GM23338 (cell line): ENCODE results near the gene PCBP3. TPM values are rescaled to one million over a fixed set of nuclear protein-coding genes. Genes with fewer than 3 reads are reported as not detected.

Source experiments
- ATAC-seq: fragments of 200-7000 bp; cut with Tn5 transposase; 3 replicates; pipeline ENCODE4 v1.9.1; 2020
- DNase-seq: peaks from one replicate; pipeline ENCODE4 v3.0.0-alpha.2; 2015; ENCODE audit warnings: low spot score
- H2AFZ ChIP-seq: fragments of 200-600 bp; sonication (generic); 2 replicates; pipeline ENCODE4 v1.8.0; 2016; ENCODE audit warnings: antibody characterized with exemption, mild to moderate bottlenecking, moderate library complexity
- H3F3A ChIP-seq: fragments of 200-600 bp; sonication (generic); replicated peaks from 2 replicates; pipeline ENCODE4 v1.8.0; 2017; ENCODE audit warnings: antibody characterized with exemption, mixed run types, low read depth
- H3K27ac ChIP-seq: fragments of 200-600 bp; sonication (generic); 2 replicates; pipeline ENCODE4 v1.6.1; 2016; ENCODE audit warnings: low read depth
- H3K27me3 ChIP-seq: fragments of 200-600 bp; sonication (generic); 2 replicates; pipeline ENCODE4 v1.8.0; 2016; ENCODE audit warnings: mild to moderate bottlenecking, mixed run types, moderate library complexity; ENCODE audit not compliant: insufficient read depth
- H3K36me3 ChIP-seq: fragments of 200-600 bp; sonication (generic); 2 replicates; pipeline ENCODE4 v1.8.0; 2016; ENCODE audit warnings: mild to moderate bottlenecking; ENCODE audit not compliant: insufficient read depth
- H3K4me1 ChIP-seq: fragments of 200-600 bp; sonication (generic); 2 replicates; pipeline ENCODE4 v1.8.0; 2016; ENCODE audit warnings: mild to moderate bottlenecking, moderate library complexity; ENCODE audit not compliant: insufficient read depth
- H3K4me2 ChIP-seq: fragments of 200-600 bp; sonication (generic); 2 replicates; pipeline ENCODE4 v1.7.1; 2017; ENCODE audit warnings: mixed run types
- H3K4me3 ChIP-seq: fragments of 200-600 bp; sonication (generic); 2 replicates; pipeline ENCODE4 v1.6.1; 2016; ENCODE audit warnings: mixed run types
- H3K79me2 ChIP-seq: fragments of 200-600 bp; sonication (generic); replicated peaks from 2 replicates; pipeline ENCODE4 v1.8.0; 2017; ENCODE audit warnings: mild to moderate bottlenecking; ENCODE audit not compliant: insufficient read depth
- H3K9me2 ChIP-seq: fragments of 200-600 bp; sonication (generic); 2 replicates; pipeline ENCODE4 v1.8.0; 2017; ENCODE audit not compliant: insufficient read depth
- H4K20me1 ChIP-seq: fragments of 200-600 bp; sonication (generic); replicated peaks from 2 replicates; pipeline ENCODE4 v1.8.0; 2017; ENCODE audit warnings: mild to moderate bottlenecking; ENCODE audit not compliant: insufficient read depth
- H3K27ac Mint-ChIP-seq: 2 replicates; pipeline ENCODE4 v1.8.0; 2020; ENCODE audit warnings: inconsistent platforms, mild to moderate bottlenecking, moderate library complexity, mixed read lengths
- H3K27me3 Mint-ChIP-seq: 3 replicates; pipeline ENCODE4 v1.8.0; 2022; ENCODE audit warnings: low read depth, mild to moderate bottlenecking, moderate library complexity, mixed read lengths, inconsistent platforms; ENCODE audit not compliant: insufficient read depth, poor library complexity
- H3K36me3 Mint-ChIP-seq: 3 replicates; pipeline ENCODE4 v1.8.0; 2021; ENCODE audit warnings: low read depth, mild to moderate bottlenecking, inconsistent platforms, moderate library complexity, mixed read lengths
- H3K4me1 Mint-ChIP-seq: 3 replicates; pipeline ENCODE4 v1.8.0; 2020; ENCODE audit warnings: mild to moderate bottlenecking, inconsistent platforms, mixed read lengths
- H3K4me3 Mint-ChIP-seq: 3 replicates; pipeline ENCODE4 v1.8.0; 2021; ENCODE audit warnings: moderate library complexity, mild to moderate bottlenecking, inconsistent platforms, mixed read lengths
- H3K9me3 Mint-ChIP-seq: 3 replicates; pipeline ENCODE4 v1.8.0; 2020; ENCODE audit warnings: moderate library complexity, mild to moderate bottlenecking, inconsistent platforms, mixed read lengths
- CREB1 ChIP-seq: fragments of 250-450 bp; sonication (Bioruptor Pico); IDR thresholded peaks from 2 replicates; pipeline ENCODE4 v1.5.0; 2020; ENCODE audit warnings: low read depth, mild to moderate bottlenecking, moderate library complexity
- EZH2 ChIP-seq: fragments of 200-600 bp; sonication (generic); IDR thresholded peaks from one replicate; pipeline ENCODE4 v1.8.0; 2017; ENCODE audit warnings: antibody characterized with exemption, mild to moderate bottlenecking, low read depth; ENCODE audit not compliant: unreplicated experiment
- EZH2phosphoT487 ChIP-seq: fragments of 200-600 bp; sonication (generic); IDR thresholded peaks from one replicate; pipeline ENCODE4 v1.8.1; 2018; ENCODE audit warnings: antibody characterized with exemption; ENCODE audit not compliant: unreplicated experiment
- NANOG ChIP-seq: IDR thresholded peaks from 2 replicates; pipeline ENCODE4 v1.6.1; 2016; ENCODE audit warnings: antibody characterized with exemption, borderline replicate concordance
- POLR2AphosphoS5 ChIP-seq: IDR thresholded peaks from 2 replicates; pipeline ENCODE4 v1.6.1; 2016; ENCODE audit warnings: antibody characterized with exemption, low read depth
- REST ChIP-seq: IDR thresholded peaks from one replicate; pipeline ENCODE4 v1.6.1; 2018; ENCODE audit warnings: antibody characterized with exemption; ENCODE audit not compliant: unreplicated experiment
- ZNF114 ChIP-seq: fragments of 250-450 bp; sonication (Bioruptor Pico); IDR thresholded peaks from 2 replicates; pipeline ENCODE4 v1.5.0; 2020; ENCODE audit warnings: mild to moderate bottlenecking, moderate library complexity
- ZNF331 ChIP-seq: fragments of 250-450 bp; sonication (Bioruptor Pico); IDR thresholded peaks from 2 replicates; pipeline ENCODE4 v1.5.0; 2020; ENCODE audit warnings: low read depth, mild to moderate bottlenecking, moderate library complexity
- ZNF462 ChIP-seq: fragments of 250-450 bp; sonication (Bioruptor Pico); IDR thresholded peaks from 2 replicates; pipeline ENCODE4 v1.5.0; 2020; ENCODE audit warnings: mild to moderate bottlenecking, moderate library complexity
- polyA plus RNA-seq: library from polyadenylated mRNA; unstranded; fragments of >200 nt; fragmentation: Nextera tagmentation; extraction: Ambion mirVana; gene quantifications from 2 replicates; pipeline ENCODE4 v1.2.1, GENCODE V29; 2016
- total RNA-seq: library from RNA; depleted of rRNA; stranded (reverse); fragments of >200 nt; shearing (Covaris generic); gene quantifications from 2 replicates; pipeline ENCODE4 v1.2.3, GENCODE V29; 2014
- TF ChIP-seq, protein P1 (sequence below): IDR thresholded peaks from 2 replicates; pipeline ENCODE4 v1.6.1; 2016; ENCODE audit warnings: antibody characterized with exemption
- TF ChIP-seq, protein P2 (sequence below), 2 experiments: fragments of 200-600 bp in 1 of 2; sonication (generic) in 1 of 2; conservative IDR thresholded peaks; 2 replicates each; pipeline versions ENCODE4 v1.5.1 to v1.6.1; 2016 to 2017; ENCODE audit warnings: antibody characterized with exemption in 2 of 2, low read depth in 2 of 2, mild to moderate bottlenecking in 2 of 2, moderate library complexity in 1 of 2

PCBP3 gene
- total and polyA plus RNA-seq, 2 experiments from 2014 or later: 7.1 to 9.1 TPM

- TF ChIP-seq ZNF462 (CRISPR knock-in tag) (no peak), NANOG (no peak), ZNF114 (CRISPR knock-in tag) (no peak), EZH2phosphoT487 (no peak), CREB1 (no peak)
Observed at GRCh38 chr21:45740088-45740440, 96.5 kb downstream of the PCBP3 start (continued).

DNA sequence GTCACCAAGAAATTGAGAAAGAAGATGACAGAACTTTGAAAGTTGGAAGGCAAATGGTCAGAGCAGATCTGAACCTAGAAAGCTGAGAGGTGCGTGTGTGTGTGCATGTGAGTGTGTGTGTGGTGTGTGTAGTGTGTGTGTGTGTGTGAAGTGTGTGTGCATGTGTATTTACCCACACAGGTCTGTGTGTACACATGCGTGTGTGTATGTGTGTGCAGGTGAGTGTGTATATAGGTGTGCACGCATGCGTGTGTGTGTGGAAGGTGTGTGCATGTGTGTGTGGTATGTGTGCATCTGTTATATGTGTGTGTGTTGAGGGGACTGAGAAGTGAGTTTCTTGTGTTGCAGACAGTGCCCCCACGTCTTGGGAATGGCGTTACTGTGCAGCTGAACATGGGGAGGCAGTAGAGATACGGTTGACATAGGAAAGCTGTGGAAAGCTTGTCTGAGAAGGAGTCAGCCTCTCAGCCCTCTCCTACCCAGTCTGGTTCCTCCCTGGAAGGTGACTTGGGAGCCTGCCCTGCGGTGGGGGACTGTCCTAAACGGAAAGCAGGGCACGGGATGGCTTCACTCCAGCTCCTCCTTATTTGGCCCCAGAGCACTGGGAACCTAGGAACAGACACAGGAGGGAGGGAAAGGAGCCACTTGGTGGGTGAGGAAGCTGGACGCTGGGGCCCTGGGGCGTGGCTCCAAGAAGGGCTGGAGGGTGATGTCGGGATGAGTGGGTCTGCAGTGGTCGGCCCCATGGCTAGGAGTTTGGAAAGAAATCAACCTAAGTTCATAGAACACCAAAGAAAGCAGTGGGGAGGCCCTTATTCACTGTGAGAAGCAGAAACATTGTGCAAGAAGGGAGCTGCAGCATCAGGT, 97.2 kb downstream of the PCBP3 start:
- no peak overlapping the region for H3K27ac ChIP-seq
- H3K4me3 Mint-ChIP-seq: no peak overlapping the region
- H3K9me3 Mint-ChIP-seq: peaks cover 8% of the 10 kb centered on the region
- peaks cover 11% of the 10 kb centered on the region for H3K36me3 Mint-ChIP-seq
- DNase-seq: no peak
- H3K4me2 ChIP-seq: no peak overlapping the region
- no peaks in the 10 kb centered on the region; the same call in 1 of the 2 replicates for H4K20me1 ChIP-seq
- H3F3A ChIP-seq: no peaks in the 10 kb centered on the region
- no peaks in the 10 kb centered on the region for H3K9me2 ChIP-seq
- H3K27ac Mint-ChIP-seq: no peak overlapping the region
- H2AFZ ChIP-seq: no peak overlapping the region
- no peaks in the 10 kb centered on the region for H3K4me1 Mint-ChIP-seq
- H3K4me3 ChIP-seq: no peak overlapping the region
- no peaks in the 10 kb centered on the region for H3K36me3 ChIP-seq
- H3K79me2 ChIP-seq: no peaks in the 10 kb centered on the region
- no peaks in the 10 kb centered on the region for H3K27me3 ChIP-seq
- no peaks in the 10 kb centered on the region for H3K4me1 ChIP-seq
- ATAC-seq: peak; percentile 61
- H3K27me3 Mint-ChIP-seq: no peaks in the 10 kb centered on the region
- TF ChIP-seq ZNF331 (CRISPR knock-in tag): no peak
- no peak for TF ChIP-seq POLR2AphosphoS5
- TF ChIP-seq, protein P1, sequence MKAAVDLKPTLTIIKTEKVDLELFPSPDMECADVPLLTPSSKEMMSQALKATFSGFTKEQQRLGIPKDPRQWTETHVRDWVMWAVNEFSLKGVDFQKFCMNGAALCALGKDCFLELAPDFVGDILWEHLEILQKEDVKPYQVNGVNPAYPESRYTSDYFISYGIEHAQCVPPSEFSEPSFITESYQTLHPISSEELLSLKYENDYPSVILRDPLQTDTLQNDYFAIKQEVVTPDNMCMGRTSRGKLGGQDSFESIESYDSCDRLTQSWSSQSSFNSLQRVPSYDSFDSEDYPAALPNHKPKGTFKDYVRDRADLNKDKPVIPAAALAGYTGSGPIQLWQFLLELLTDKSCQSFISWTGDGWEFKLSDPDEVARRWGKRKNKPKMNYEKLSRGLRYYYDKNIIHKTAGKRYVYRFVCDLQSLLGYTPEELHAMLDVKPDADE: no peak
- TF ChIP-seq CREB1: no peak
- TF ChIP-seq REST: no peak
- TF ChIP-seq EZH2: no peak
- TF ChIP-seq, protein P2, sequence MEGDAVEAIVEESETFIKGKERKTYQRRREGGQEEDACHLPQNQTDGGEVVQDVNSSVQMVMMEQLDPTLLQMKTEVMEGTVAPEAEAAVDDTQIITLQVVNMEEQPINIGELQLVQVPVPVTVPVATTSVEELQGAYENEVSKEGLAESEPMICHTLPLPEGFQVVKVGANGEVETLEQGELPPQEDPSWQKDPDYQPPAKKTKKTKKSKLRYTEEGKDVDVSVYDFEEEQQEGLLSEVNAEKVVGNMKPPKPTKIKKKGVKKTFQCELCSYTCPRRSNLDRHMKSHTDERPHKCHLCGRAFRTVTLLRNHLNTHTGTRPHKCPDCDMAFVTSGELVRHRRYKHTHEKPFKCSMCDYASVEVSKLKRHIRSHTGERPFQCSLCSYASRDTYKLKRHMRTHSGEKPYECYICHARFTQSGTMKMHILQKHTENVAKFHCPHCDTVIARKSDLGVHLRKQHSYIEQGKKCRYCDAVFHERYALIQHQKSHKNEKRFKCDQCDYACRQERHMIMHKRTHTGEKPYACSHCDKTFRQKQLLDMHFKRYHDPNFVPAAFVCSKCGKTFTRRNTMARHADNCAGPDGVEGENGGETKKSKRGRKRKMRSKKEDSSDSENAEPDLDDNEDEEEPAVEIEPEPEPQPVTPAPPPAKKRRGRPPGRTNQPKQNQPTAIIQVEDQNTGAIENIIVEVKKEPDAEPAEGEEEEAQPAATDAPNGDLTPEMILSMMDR (conservative IDR thresholded peaks at IDR 0.05; ENCODE audit: low read depth in 2 of 2): peak in 1 of 2 experiments; percentile 18; a peak in 1 of 4 replicates
